ENCODE results near the gene ADAMTS2. TPM values are rescaled to one million over a fixed set of nuclear protein-coding genes. Genes with fewer than 3 reads are reported as not detected.

The ADAMTS2 gene
- not detected for total RNA-seq

DNA sequence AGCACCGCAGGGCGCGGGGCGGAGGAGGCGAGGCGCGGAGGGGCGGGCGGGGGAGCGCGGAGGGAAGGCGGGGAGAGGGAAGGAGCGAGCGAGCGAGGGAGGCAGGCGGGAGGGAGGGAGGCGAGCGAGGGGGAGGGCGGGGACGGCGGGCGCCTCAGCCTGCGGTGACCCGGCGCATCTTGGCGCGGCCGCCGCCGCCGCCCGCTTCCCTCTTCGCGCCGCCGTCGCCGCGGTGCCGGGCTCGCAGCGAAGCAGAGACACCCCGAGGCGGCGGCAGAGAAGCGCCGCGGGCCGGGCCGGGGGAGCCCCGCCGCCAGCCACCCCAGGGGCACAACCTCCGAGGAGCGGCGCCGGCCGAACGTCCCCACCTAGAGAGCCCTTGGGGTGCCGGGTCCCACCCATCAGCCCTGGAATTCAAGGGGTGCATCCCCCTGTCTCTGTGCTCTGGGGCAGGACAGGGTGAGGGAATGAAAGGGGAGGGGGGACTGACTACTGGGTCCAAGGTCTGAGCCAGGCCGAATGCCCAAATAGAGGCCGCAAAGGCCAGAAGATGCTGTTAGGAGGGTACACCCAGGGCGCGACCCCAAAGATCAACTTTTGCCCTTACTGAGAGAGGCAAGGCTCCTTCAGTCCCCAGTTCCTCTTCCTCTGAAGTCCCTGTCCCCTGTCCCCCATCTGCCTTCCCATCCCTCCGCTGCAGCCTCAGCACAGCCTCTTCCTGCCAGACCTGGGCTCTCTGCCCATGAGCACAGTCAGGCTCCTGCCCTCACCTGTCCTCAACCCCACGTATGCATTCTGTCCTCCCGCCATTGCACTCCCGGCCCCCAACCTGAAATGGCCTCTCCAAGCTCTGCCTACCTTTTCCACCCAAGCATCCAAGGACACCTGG, at the start of gene ADAMTS2:
Gene ADAMTS2, minus strand, starts transcription at position 29 of the 889 bp plus-strand sequence. CDS start 133 bp downstream, outside the sequence.
- Mint-ChIP-seq H3K9me3 (no peaks in the 10 kb centered on the region), H3K4me1 (peaks cover 2% of the 10 kb centered on the region), H3K36me3 (peaks cover 3% of the 10 kb centered on the region), H3K27ac (no peak within 1 kb of the TSS), H3K4me3 (peak within 1 kb of the TSS; percentile 44), H3K27me3 (peaks cover 51% of the 10 kb centered on the region)
- ATAC-seq (ENCODE audit: low read depth) = peak; percentile 35
- peak; percentile 39 for DNase-seq
- POLR2A ChIA-PET = no interaction called here

DNA sequence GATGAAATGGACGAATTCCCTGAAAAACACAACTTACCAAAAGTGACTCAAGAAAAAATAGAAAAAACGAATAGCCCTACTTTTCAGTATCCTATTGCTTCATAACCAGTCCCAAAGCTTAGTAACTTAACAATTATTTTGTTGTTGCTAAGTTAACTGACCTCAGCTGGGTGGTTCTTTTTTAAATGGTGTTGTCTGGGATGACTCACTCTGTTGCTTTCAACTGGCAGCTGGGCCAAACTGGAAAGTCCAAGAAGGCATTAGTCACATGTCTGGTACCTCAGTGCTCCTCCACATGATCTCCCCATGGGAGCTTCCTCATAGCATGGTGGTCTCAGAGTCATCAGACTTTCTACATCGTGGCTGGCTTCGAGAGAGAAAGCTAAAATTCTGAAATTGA, 47.8 kb upstream of the ADAMTS2 start:
- Mint-ChIP-seq H3K27me3 (peaks cover 4% of the 10 kb centered on the region), H3K9me3 (peaks cover 20% of the 10 kb centered on the region), H3K4me3 (no peak overlapping the region), H3K36me3 (no peaks in the 10 kb centered on the region), H3K4me1 (no peaks in the 10 kb centered on the region), H3K27ac (no peak overlapping the region)
- ATAC-seq (ENCODE audit: low read depth) = no peak
- POLR2A ChIA-PET = no interaction called here
- no peak for DNase-seq

DNA sequence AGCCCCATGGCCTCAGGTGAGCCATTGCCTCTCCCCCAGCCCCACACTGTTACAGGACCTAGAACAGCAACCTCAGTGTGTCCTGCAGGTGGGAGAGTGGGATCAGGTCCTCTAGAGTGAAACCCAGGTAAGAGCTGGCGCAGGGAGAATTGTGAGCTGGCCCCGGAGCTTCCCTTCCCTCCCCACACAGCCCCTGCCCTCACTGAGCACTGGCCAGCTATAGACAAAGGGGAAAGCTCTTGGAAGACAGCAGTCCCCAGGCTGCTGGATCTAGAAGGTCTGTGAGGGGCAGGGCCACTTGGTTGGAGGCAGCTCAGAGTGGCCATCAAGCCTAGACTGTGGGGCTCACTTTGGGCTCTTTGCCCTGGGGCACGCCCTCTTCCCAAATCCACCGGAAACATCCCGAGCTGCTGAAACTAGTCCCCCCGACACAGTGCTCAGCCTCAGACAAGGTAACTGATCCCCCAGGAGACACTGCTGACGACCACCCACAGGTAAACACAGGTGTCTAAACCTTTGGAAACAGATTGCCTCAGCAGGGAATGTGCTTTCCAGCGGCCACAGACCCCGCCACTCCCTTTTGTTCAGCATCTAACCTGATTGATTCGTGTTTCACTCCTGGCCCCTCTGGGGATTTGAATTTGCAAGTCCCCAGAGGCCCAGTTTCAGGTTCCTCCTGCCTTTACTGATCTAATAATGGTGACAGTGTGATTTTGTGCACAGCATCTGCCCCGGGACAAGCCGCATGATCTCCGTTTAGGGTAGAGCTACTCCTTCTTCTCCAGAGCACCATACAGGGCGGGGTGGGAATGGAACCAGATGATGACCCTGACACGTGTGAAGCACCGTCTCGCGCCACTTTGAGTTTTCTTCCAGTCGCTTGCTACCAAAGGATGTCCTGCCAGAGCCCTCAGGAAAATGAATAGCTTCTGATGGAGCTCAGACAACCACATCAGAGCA, 42.2 kb upstream of the ADAMTS2 start:
- DNase-seq (no peak), ATAC-seq (ENCODE audit: low read depth) (no peak)
- no peaks in the 10 kb centered on the region for H3K36me3 Mint-ChIP-seq
- H3K9me3 Mint-ChIP-seq = peaks cover 11% of the 10 kb centered on the region
- POLR2A ChIA-PET = no interaction called here
- H3K4me3 Mint-ChIP-seq = no peak overlapping the region
- no peaks in the 10 kb centered on the region for H3K4me1 Mint-ChIP-seq
- no peak overlapping the region for H3K27ac Mint-ChIP-seq
- H3K27me3 Mint-ChIP-seq = peaks cover 2% of the 10 kb centered on the region

DNA sequence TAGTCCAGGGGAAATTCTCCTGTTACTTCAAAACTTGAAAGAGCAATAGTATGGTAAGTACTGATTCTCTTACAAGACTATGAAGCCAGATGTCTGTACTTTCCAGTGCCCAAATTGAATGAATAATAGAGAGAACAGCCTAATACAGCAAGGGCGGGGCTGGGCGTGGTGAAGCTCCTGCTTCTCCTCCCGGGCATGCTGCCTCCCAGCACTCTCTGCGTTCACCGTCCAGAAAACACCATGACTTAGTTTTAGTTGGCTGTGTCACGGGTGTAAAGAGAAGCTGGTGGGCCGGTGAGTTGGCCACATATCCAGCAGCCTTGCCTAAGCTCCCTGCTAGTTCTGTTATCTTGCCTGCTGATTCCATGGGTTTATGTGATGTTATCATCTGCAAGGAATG, 40.7 kb upstream of the ADAMTS2 start:
- no peaks in the 10 kb centered on the region for H3K4me1 Mint-ChIP-seq
- H3K36me3 Mint-ChIP-seq = no peaks in the 10 kb centered on the region
- H3K27ac Mint-ChIP-seq = no peak overlapping the region
- ATAC-seq (ENCODE audit: low read depth) (no peak), DNase-seq (no peak)
- no peak overlapping the region for H3K4me3 Mint-ChIP-seq
- POLR2A ChIA-PET = no interaction called here
- H3K27me3 Mint-ChIP-seq = no peaks in the 10 kb centered on the region
- peaks cover 9% of the 10 kb centered on the region for H3K9me3 Mint-ChIP-seq

DNA sequence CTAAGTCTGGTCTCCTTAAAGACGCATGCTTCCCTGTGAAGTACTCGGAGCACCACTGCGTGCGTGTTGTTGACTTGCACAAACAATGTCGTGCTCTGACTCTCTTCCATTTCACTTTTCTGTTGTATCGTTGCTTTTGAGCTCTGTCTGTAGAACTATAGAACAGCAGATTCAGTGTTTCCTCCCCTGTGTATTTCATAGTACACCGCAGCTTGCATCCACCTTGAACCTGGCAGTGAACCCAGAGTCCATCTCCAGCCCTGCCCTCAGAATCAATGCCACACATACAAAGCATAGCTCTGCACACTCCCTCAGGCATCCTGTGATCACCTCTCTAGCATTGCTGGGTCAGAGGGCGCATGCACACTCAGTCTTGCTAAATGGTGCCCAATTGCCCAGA, 37.2 kb upstream of the ADAMTS2 start:
- H3K4me3 Mint-ChIP-seq = no peak overlapping the region
- H3K27me3 Mint-ChIP-seq = no peaks in the 10 kb centered on the region
- no peaks in the 10 kb centered on the region for H3K4me1 Mint-ChIP-seq
- H3K36me3 Mint-ChIP-seq = no peaks in the 10 kb centered on the region
- ATAC-seq (ENCODE audit: low read depth) (no peak), DNase-seq (no peak)
- no peak overlapping the region for H3K27ac Mint-ChIP-seq
- no peaks in the 10 kb centered on the region for H3K9me3 Mint-ChIP-seq
- POLR2A ChIA-PET = no interaction called here

DNA sequence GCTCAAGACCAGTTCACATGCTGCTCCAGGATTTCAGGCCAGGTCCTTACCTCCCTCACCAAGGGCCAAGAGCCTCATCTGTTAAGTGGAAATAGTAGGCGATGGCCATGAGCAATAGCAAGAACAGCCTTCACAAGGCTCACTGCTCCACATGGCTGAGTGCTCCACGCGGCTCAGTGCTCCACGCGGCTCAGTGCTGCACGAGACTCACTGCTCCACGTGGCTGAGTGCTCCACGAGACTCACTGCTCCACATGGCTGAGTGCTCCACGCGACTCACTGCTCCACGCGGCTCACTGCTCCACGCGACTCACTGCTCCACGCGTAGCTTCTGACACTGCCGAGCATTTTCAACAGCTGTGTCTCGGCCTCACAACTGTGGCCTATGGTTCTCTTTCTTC, 36.4 kb upstream of the ADAMTS2 start:
- ATAC-seq (ENCODE audit: low read depth) = no peak
- no peak overlapping the region for H3K27ac Mint-ChIP-seq
- no peaks in the 10 kb centered on the region for H3K9me3 Mint-ChIP-seq
- H3K27me3 Mint-ChIP-seq = no peaks in the 10 kb centered on the region
- DNase-seq = no peak
- no peaks in the 10 kb centered on the region for H3K36me3 Mint-ChIP-seq
- no peak overlapping the region for H3K4me3 Mint-ChIP-seq
- no peaks in the 10 kb centered on the region for H3K4me1 Mint-ChIP-seq
- POLR2A ChIA-PET = no interaction called here

DNA sequence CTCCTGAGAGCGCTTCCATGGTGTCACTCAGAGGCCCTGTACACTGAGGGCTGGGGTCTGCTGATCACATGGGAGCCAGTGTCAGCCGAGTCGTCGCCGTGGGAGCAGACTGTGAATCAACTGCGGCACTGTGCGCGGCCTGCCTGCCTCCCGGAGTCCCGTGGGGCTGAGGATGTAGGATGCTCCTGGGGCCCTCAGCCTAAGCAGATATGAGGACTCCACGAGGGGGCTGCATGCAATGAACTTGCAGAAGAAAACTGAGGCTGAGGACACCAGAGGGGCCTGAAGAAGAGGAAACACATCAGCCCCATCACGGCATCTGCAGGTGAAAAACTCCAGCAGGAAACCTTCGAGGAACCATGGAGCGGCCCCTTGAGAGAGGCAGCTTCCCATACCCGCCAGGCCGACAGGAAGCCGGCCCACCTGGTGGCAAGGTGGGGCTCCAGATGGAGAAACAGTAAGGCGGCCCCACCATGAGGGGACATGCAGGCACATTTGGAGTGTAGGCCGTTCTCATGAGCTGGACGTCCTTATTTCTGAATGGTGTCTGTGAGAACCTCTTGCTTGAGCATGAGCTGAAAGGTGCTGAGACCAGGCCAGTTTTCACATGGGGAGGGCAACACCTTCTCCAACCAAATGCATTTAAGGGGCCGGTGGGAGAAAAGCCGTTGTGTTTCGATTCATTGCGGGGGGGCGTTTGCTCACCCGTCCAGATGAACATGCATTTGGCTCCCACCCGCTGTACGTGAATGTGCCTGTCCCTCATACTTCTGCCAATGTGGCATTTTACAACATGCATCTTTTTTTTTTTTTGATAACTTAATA, 35.2 kb upstream of the ADAMTS2 start:
- H3K27ac Mint-ChIP-seq = no peak overlapping the region
- DNase-seq = no peak
- H3K4me1 Mint-ChIP-seq = no peaks in the 10 kb centered on the region
- POLR2A ChIA-PET = interaction anchor here (0.7 kb wide), 1 partner anchor 1575 kb away, joined by 4 read pairs; no protein-coding TSS in a partner anchor
- ATAC-seq (ENCODE audit: low read depth) = no peak
- H3K36me3 Mint-ChIP-seq = no peaks in the 10 kb centered on the region
- no peaks in the 10 kb centered on the region for H3K9me3 Mint-ChIP-seq
- H3K27me3 Mint-ChIP-seq = no peaks in the 10 kb centered on the region
- no peak overlapping the region for H3K4me3 Mint-ChIP-seq

DNA sequence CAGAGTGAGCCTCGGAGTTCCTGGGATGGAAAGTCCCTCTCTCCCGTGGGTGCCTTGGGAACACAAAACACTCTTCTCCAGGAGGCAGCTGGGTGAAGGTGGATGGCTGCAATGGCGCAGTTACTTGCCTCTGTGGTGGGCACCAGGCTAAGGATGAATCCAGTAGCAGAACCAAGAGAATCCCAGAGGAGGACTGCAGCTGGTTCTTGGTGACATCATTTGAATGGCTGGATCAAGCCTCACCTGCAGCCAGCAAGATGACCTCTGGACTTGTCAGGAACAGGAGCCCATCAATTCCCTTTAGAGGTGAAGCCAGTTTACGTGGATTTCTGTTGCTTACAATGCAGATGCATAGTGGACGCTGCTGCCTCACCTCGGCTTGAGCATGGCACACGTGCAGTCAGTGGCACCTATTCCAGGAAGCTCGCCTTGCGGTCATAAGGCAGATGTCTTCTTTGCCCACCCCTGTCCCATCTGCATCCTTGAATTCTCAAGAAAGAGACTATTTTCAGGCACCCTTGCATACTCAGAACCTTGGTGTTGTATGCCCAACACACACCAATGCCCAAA, 34.1 kb upstream of the ADAMTS2 start:
- DNase-seq = no peak
- no peaks in the 10 kb centered on the region for H3K4me1 Mint-ChIP-seq
- POLR2A ChIA-PET = no interaction called here
- no peaks in the 10 kb centered on the region for H3K27me3 Mint-ChIP-seq
- ATAC-seq (ENCODE audit: low read depth) = no peak
- H3K36me3 Mint-ChIP-seq = no peaks in the 10 kb centered on the region
- H3K27ac Mint-ChIP-seq = no peak overlapping the region
- H3K4me3 Mint-ChIP-seq = no peak overlapping the region
- no peaks in the 10 kb centered on the region for H3K9me3 Mint-ChIP-seq

DNA sequence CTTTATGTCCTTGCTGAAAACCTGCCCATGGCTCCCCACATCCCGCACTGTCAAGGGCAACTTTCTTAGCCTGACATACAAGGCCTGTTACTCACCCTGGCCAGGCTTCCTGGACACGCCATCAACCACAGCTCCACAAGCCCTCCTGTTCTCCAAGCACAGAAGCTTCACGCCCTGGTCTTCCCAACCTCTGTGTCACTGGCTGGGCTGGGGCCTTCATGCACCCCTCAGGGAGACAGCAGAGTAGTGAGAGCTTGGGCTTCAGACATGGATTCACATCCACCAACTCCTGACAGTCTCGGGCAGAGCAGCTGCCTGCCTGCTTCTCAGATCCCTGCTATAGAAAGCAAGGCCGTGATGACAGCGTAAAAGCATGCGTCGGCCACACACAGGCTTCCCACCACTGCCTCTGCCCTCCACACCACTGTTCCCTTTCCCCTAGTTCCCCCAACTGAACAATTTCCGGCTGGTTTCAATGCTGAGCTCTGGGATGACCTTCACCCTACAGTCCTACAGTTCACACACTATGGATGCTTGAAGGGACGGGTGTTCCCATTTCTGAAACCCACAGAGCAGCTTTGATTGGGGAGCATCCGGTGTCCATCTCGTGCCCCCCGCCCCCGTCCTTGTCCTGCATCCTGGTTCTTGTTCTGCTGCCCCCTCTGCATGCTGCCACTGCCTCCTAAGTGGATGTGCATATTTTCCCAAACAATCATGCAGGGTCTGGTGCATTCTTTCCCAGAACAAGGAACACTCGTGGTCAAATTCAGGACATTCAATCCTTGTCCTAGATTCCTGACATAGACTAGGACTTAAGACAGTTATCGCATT, 33.4 kb upstream of the ADAMTS2 start:
- Mint-ChIP-seq H3K27ac (no peak overlapping the region), H3K4me3 (no peak overlapping the region), H3K4me1 (no peaks in the 10 kb centered on the region), H3K27me3 (no peaks in the 10 kb centered on the region), H3K9me3 (no peaks in the 10 kb centered on the region), H3K36me3 (no peaks in the 10 kb centered on the region)
- peak; percentile 14 for ATAC-seq (ENCODE audit: low read depth)
- POLR2A ChIA-PET = no interaction called here
- no peak for DNase-seq

DNA sequence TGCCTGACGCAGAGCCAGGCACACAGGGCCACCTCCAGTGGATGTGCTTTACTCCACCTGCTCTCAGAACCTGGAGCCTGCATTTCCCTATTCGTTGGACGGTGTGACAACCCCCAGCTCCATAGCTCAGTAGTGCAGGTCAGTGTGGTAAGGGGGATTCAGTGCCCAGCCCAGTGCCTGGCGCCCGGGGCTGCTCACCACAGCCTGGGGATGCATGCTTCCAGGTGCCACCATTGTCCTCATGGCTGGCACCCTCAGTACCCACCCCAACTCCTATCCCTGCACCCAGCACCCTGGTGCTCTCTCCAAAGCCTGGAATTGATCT, 32.8 kb upstream of the ADAMTS2 start:
- POLR2A ChIA-PET = no interaction called here
- no peaks in the 10 kb centered on the region for H3K36me3 Mint-ChIP-seq
- H3K27ac Mint-ChIP-seq = no peak overlapping the region
- no peaks in the 10 kb centered on the region for H3K4me1 Mint-ChIP-seq
- no peak overlapping the region for H3K4me3 Mint-ChIP-seq
- no peak for ATAC-seq (ENCODE audit: low read depth)
- H3K9me3 Mint-ChIP-seq = no peaks in the 10 kb centered on the region
- no peak for DNase-seq
- H3K27me3 Mint-ChIP-seq = no peaks in the 10 kb centered on the region

DNA sequence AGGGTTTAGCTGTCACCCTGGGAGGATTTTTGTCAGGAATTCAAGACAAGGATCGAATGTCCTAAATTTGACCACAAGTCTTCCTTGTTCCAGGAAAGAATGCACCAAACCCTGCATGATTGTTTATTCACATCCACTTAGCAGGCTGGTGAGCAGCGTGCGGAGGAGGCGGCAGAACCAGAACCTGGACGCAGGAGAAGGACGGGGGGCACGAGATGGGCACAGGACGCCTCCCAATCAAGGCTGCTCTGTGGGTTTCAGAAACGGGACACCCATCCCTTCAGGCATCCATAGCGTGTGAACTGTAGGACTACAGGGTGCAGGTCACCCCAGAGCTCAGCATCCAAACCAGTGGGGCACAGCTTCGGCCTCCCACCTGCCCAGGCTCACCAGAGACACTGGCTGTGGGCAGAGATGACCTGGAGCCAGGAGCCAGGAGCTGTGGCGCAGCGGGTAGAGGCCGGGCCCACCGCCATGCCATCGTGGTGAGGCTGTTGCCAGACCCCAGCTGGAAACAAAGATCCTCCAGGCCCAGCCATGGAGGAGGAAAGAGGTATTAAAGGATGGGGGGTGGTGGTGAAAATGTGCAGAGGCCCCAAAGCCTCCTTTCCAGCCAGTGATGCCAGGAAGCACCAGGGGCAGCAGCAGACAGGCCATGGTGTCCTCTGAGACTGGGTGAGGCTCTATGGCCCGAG, 32.3 kb upstream of the ADAMTS2 start:
- Mint-ChIP-seq H3K27me3 (no peaks in the 10 kb centered on the region), H3K4me1 (no peaks in the 10 kb centered on the region), H3K9me3 (no peaks in the 10 kb centered on the region), H3K4me3 (no peak overlapping the region), H3K36me3 (no peaks in the 10 kb centered on the region), H3K27ac (no peak overlapping the region)
- ATAC-seq (ENCODE audit: low read depth) = no peak
- DNase-seq = no peak
- POLR2A ChIA-PET = no interaction called here
